AG09309 (cell line): ENCODE results near the gene EIF5.

Source experiments
- DNase-seq: peaks from one replicate; pipeline ENCODE4 v3.0.0-alpha.2; 2010; ENCODE audit warnings: low read depth
- H3K4me3 ChIP-seq: 2 replicates; pipeline ENCODE4 v1.5.1; 2011; ENCODE audit warnings: mild to moderate bottlenecking, low read depth, low read length, moderate library complexity; ENCODE audit not compliant: control insufficient read depth
- TF ChIP-seq, protein P1 (sequence below): IDR thresholded peaks from 2 replicates; pipeline ENCODE4 v1.5.1; 2011; ENCODE audit warnings: mild to moderate bottlenecking, low read depth, low read length, inconsistent platforms; ENCODE audit not compliant: insufficient read depth, control insufficient read depth; ENCODE audit errors: missing control alignments

Gene EIF5

GRCh38 chr14:103308717-103309616 lies 25.1 kb upstream of the EIF5 start:
- no peak overlapping the region for H3K4me3 ChIP-seq
- no peak for DNase-seq
- TF ChIP-seq, protein P1, sequence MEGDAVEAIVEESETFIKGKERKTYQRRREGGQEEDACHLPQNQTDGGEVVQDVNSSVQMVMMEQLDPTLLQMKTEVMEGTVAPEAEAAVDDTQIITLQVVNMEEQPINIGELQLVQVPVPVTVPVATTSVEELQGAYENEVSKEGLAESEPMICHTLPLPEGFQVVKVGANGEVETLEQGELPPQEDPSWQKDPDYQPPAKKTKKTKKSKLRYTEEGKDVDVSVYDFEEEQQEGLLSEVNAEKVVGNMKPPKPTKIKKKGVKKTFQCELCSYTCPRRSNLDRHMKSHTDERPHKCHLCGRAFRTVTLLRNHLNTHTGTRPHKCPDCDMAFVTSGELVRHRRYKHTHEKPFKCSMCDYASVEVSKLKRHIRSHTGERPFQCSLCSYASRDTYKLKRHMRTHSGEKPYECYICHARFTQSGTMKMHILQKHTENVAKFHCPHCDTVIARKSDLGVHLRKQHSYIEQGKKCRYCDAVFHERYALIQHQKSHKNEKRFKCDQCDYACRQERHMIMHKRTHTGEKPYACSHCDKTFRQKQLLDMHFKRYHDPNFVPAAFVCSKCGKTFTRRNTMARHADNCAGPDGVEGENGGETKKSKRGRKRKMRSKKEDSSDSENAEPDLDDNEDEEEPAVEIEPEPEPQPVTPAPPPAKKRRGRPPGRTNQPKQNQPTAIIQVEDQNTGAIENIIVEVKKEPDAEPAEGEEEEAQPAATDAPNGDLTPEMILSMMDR = no peak

DNA sequence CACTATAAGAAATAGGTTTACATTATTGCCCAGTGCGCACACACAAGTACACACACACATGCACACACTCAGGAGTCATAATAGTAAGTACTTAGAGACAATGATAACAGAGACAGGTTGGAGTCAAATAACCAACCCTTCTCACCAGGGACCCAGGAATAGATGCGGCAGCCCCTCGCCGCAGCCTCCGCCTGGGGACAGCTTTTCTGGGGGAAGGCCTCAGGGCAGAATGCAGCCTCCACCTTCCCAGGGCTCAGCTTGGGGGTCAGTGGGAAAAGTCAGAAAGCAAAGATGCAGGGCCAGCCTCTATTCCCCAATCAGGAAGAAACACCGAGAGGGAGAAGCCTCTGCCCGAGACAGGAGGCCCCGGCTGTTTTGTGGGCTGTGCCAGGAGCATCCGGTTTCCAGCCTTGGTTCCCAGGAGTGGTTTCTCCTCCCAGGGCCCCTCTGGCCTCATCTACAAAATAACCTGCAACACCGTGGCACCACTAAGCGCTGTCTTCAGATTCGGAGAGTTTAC lies 23.4 kb upstream of the EIF5 start:
- DNase-seq = no peak
- no peak overlapping the region for H3K4me3 ChIP-seq
- TF ChIP-seq, protein P1 = no peak

DNA sequence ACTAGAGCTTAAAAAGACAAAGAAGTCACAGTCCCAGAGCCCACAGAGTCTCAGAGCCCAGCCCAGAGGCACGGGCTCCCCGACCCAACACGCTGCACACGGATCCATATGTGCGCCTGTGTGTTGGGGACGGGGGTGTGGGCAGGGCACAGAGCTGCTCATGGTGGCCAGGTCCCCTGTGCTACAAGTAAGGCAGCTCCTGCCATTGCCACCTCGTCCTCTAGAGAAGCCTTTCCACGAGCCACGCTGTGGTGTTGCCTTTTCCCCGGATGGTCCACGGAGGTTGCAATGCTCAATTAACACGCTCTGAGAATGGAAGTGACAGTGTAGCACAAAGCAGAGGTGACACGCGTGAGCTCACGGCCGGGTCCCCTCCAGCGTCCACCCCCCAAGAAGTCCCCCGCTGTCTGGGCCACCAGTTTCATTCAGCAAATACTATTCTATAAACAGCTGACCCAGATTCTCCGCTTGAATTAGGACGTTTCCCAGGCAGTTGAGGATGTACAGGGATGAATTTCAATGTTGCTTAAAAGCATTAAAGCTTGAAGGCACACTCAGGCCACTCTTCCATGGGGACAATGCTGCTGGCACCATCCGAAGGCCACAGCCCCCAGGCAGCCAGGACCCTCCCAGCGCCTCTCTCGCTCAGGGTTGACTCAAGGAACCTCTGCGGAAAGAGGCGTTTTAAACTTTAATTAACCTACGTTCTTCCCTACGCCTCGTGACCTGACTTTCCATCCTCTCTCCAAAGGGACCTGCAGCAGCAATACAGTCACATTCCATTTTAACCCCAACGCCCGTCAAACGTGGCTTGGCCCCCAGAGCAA lies 22.7 kb upstream of the EIF5 start:
- H3K4me3 ChIP-seq = no peak overlapping the region
- TF ChIP-seq, protein P1 = no peak
- no peak for DNase-seq

DNA sequence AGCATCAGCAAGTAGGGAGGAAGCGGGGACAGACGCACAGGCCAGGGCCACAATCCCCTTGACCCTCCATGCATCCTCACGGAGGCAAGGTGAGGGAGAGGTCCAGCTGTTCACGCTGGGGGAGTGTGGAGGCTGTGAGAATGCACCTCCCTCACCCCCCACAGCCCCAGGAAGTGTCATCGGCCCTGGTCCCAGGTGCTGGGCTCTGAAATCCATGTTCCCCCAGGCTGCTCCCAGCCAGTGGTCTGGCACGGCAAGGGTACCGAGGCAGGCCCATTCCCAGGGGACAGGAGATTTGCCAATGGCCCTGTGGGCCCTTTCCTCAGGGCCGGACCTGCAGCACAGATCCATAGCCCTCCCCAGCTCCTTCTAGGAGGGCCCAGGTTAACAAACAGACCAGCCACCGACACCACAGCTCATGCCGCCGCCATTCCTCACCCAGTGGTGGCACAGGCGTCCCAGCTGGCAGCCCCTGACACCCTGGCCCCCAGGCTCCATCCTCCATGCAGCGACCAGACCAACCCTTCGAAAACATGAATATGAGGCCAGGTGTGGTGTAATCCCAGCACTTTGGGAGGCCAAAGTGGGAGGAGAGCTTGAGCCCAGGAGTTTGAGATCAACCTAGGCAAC lies 21.9 kb upstream of the EIF5 start:
- TF ChIP-seq, protein P1 = no peak
- DNase-seq = no peak
- H3K4me3 ChIP-seq = no peak overlapping the region

- H3K4me3 ChIP-seq = no peak overlapping the region
- no peak for DNase-seq
- TF ChIP-seq, protein P1 = no peak
Measured at GRCh38 chr14:103313704-103314103, 20.3 kb upstream of the EIF5 start.
